EH (cell line): Measurements from ENCODE around the gene ILK.

ENCODE experiments used
- DNase-seq: peaks from one replicate; pipeline ENCODE4 v3.0.0-alpha.2; 2015; ENCODE audit warnings: low read depth

Gene ILK

DNA sequence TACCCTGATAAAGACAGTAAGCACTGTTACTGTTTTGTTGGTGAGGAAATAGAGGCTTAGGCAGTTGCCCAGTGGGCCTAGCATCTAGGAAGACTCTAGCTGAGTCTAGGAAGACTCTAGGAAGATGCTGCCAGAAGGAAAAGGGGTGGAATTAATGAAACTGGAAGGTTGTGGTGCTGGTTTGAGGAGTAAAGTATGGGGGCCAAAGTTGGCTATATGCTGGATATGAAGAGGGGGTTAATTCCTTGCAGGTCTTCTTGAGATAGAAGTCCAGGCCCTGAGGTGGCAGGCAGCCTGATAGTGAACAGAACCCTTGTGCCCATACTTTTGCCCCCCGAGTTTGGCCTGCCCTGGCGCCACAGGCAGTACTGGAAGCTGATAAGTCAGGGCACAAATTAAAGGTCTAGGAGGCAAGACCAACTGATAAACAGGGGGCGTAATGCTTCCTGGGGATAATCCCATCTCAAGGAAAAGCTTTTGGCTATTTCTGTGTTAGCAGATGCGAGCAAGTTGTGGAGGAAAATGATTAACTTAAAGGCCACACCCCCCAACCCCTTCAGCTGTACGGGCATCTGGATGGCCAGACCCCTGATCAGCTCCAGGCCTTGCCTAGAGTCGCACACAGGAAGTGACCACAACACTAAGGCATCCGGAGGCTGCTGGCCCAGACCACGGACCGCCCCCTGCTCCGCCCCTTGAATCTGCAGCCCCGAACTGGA is 3.1 kb downstream of the ILK start:
- DNase-seq = peak; percentile 97

- peak; percentile 83 for DNase-seq
Observed at GRCh38 chr11:6607190-6607795, 3.7 kb downstream of the ILK start.

- no peak for DNase-seq
Observed at GRCh38 chr11:6608011-6608410, 4.4 kb downstream of the ILK start.

GRCh38 chr11:6608726-6609501 is 5.3 kb downstream of the ILK start:
- DNase-seq = peak; percentile 33

GRCh38 chr11:6609502-6610015 is 6.0 kb downstream of the ILK start:
- DNase-seq = no peak

- DNase-seq = no peak
Observed at GRCh38 chr11:6610591-6610990, 7.0 kb downstream of the ILK start.

- DNase-seq = peak; percentile 36
Observed at GRCh38 chr11:6611092-6611962, 7.8 kb downstream of the ILK start.

- DNase-seq = no peak
Observed at GRCh38 chr11:6611963-6612212, 8.3 kb downstream of the ILK start.

- DNase-seq = peak; percentile 98
Observed at GRCh38 chr11:6612213-6613041, 8.9 kb downstream of the ILK start, which contains the start of gene TAF10. TAF10 (minus strand) TSS chr11:6612216; CDS start chr11:6612189, 27 bp downstream.

- DNase-seq = no peak
Observed at GRCh38 chr11:6613496-6613895, 9.9 kb downstream of the ILK start.

- DNase-seq = no peak
Observed at GRCh38 chr11:6614446-6614845, 10.9 kb downstream of the ILK start.

GRCh38 chr11:6615046-6615445 is 11.5 kb downstream of the ILK start:
- DNase-seq = no peak

DNA sequence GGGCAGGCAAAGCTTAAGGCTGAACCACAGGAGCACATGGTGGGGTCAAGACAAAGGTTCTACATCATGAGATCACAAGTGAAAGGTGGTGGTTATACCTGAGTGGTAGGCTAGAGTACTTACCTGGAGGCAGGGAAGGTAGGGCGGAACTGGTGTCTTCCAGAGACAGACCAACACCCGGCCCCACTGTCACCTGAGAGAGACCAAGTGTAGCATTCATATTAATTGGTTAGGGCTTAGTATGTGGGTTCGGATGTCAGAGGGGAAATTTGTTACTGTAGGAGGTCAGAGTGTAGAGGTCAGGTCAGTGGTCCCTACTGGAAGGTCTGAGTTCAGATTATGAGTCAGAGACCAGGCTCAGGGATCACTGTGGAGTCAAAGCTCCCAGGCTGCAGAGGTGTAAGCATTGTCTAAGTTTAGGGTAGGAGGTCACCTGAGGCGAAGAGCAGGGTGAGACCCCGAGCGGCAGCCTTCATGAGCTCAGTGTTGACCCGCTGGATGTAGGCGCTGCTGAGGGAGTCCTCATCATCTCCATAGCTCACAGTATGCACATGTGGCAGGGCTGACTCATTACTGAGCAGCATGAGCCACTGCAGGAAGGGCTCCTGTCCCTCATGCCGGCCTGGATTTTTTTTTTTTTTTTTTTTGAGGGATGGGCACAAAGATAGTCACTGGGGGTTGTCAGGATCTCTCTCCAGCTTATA is 12.5 kb downstream of the ILK start:
- peak; percentile 63 for DNase-seq

DNA sequence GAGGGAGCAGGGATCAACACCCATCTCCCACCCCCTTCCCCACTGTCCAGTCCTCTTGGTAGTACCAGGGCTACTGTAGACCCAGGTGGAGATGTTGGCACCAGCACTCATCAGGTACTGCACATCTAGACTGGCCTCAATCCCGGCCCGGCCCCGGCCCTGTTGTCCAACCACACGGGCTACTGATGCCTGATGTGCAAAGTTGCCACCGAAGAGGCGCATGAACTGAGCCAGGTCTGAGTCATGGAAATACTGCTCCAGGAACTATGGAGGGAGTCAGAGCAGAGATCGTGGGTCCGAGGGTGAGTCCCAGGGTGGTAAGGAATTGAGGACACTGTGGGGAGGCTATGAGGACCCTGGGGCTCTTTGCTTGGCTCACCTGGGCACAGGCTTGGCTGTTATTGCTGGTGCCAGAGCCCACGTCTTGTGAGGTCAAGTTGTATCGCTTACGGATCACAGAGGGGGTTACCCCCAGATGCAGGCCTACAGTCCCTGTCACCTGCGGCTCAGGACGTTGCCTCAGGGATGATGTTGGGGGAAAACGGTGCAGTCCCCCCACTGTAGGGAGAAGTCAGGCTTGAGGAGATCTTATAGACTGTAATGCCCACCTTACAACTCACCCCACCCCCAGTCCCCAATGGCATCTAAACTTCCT is 13.1 kb downstream of the ILK start:
- no peak for DNase-seq

GRCh38 chr11:6617315-6617781 is 13.8 kb downstream of the ILK start:
- DNase-seq = no peak

DNA sequence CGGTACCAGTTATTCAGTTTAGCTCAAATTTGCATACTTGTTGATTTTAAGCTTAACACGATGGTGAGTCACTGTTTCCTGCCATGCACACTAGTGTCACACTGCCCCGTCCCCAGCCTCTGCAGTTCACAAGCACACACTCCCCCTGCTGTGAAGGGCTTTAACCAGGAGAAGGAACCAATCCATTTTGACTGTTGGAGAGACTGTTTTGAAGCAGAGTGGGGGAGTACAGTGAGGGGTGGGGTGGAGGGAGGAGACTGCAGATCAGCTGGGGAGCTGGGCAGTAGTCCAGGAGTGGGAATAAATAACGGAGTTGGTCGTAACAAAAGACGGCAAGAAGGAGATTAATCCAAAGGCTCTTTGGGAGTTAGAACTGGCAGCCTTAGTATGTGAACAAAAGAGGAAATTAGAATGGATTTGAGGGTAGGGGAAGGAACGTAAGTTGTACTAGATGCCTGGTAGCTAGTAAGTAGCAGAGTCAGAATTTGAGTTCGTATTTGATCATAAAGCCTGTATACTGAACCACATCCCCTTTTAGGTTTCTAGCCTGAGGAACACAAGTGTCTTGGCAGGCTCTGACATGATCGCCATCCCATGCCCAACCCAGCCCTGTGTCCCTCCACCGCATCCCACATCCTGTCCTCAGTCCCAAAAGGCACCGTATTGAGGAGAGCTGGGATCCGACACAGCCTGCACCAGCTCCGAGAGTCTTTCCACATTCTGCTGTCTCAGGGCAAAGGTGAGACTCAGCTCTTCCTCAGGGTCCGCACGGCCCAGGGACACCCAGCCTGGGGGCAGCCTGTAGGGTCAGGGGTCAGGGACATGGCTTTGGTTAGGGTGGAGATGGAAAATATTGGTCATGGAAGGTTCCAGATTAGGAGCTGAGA is 14.8 kb downstream of the ILK start:
- DNase-seq = peak; percentile 87

DNA sequence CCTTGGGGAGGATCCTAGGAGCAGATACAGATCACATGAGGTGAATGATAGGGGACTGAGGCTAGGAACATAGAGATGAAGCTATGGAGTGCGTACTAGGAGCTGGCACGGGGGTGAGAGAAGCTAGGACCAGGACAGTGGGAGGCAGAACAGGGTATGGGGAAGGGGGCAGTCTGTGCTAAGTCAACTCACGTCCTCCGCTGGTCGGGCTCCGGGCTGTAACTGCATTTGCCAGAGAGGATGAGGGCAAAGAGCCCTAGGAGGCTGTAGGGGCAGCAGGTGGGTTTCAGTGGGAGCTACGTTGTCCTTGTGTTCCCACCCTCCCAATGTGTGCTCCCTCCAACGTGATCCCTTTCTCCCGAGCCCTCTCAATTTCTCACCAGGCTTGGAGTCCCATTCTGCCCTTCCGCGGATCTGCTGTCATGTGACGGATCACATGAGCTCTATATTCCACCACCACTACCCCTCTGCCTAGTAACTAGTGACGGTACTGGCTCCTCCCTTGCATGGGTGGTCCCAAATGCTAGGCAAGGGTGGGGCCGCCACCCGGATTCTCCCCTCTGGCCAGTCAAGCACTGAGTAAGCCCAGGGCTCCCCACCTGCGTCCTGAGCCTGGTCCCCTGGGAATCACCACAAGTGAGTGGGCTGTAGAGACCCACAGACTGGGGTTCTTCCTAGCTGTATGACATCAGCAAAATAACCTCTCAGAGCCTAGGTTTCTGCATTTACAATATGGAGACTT is 15.6 kb downstream of the ILK start, which contains the start of gene TPP1:
Gene TPP1, minus strand, starts transcription at position 419 of the 742 bp plus-strand sequence. Its CDS starts 22 bp downstream, at position 397.
- DNase-seq = peak; percentile 96

DNA sequence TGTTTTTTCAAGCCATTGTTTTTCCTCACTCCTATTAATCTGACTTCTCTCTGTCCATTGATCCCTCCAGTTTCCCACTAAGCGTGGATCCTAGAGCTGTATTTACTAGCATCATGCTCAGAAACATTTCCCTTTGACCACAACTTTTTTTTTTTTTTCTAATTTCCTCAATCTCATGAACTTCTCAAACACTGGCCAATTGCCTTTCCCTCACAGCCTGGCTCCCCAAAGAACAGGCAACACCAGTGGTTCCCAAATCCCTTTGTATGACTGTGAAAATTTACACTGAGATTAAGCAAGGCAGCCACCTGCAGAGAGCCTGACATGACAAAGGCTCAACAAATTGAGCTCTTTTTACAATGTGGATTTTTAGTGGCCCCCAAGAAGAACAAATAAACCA is 17.1 kb downstream of the ILK start:
- no peak for DNase-seq
